ENCODE data around the gene VIPR1.

The VIPR1 gene

GRCh38 chr3:42502429-42503250 lies at the start of gene VIPR1:
TSS of gene VIPR1 (plus strand) at chr3:42502643. CDS start at chr3:42502736, 93 bp downstream.
- DNase-seq = peak; percentile 93

- DNase-seq = no peak
Observed at GRCh38 chr3:42456211-42456610, 46.2 kb upstream of the VIPR1 start.

- no peak for DNase-seq
Observed at GRCh38 chr3:42459151-42459550, 43.3 kb upstream of the VIPR1 start.

- no peak for DNase-seq
Observed at GRCh38 chr3:42461762-42462161, 40.7 kb upstream of the VIPR1 start.

- DNase-seq = no peak
Observed at GRCh38 chr3:42463093-42463492, 39.4 kb upstream of the VIPR1 start.

- DNase-seq = no peak
Observed at GRCh38 chr3:42468111-42468510, 34.3 kb upstream of the VIPR1 start.

- no peak for DNase-seq
Observed at GRCh38 chr3:42472555-42472954, 29.9 kb upstream of the VIPR1 start.

- no peak for DNase-seq
Observed at GRCh38 chr3:42473083-42473932, 29.1 kb upstream of the VIPR1 start.

- DNase-seq = no peak
Observed at GRCh38 chr3:42476225-42477125, 26.0 kb upstream of the VIPR1 start.

- DNase-seq = no peak
Observed at GRCh38 chr3:42477696-42478095, 24.7 kb upstream of the VIPR1 start.

- DNase-seq = no peak
Observed at GRCh38 chr3:42478830-42479229, 23.6 kb upstream of the VIPR1 start.

GRCh38 chr3:42486814-42487565 lies 15.5 kb upstream of the VIPR1 start:
- no peak for DNase-seq

- no peak for DNase-seq
Observed at GRCh38 chr3:42488687-42489086, 13.8 kb upstream of the VIPR1 start.

GRCh38 chr3:42489116-42489936 lies 13.1 kb upstream of the VIPR1 start:
- DNase-seq = no peak

- DNase-seq = no peak
Observed at GRCh38 chr3:42489937-42490227, 12.6 kb upstream of the VIPR1 start.

- no peak for DNase-seq
Observed at GRCh38 chr3:42490243-42490642, 12.2 kb upstream of the VIPR1 start.

GRCh38 chr3:42491881-42492507 lies 10.4 kb upstream of the VIPR1 start:
- no peak for DNase-seq

GRCh38 chr3:42492508-42493080 lies 9.8 kb upstream of the VIPR1 start:
- peak; percentile 6 for DNase-seq

GRCh38 chr3:42493126-42493797 lies 9.2 kb upstream of the VIPR1 start:
- DNase-seq = peak; percentile 14

GRCh38 chr3:42493798-42494151 lies 8.7 kb upstream of the VIPR1 start:
- peak; percentile 17 for DNase-seq

Measured in stimulated activated CD8-positive, alpha-beta memory T cell treated with anti-CD3 and anti-CD28 coated beads, Interleukin-4, amount 100 ng/mL, for 48 hours (primary cell).